GM12872 (cell line): ENCODE measurements around the gene TIMM50.

Source experiments
- CTCF ChIP-seq: IDR thresholded peaks from 3 replicates; pipeline ENCODE4 v1.5.1; 2011; ENCODE audit warnings: low read depth, mild to moderate bottlenecking, low read length, moderate library complexity; ENCODE audit not compliant: insufficient read depth

TIMM50 gene

DNA sequence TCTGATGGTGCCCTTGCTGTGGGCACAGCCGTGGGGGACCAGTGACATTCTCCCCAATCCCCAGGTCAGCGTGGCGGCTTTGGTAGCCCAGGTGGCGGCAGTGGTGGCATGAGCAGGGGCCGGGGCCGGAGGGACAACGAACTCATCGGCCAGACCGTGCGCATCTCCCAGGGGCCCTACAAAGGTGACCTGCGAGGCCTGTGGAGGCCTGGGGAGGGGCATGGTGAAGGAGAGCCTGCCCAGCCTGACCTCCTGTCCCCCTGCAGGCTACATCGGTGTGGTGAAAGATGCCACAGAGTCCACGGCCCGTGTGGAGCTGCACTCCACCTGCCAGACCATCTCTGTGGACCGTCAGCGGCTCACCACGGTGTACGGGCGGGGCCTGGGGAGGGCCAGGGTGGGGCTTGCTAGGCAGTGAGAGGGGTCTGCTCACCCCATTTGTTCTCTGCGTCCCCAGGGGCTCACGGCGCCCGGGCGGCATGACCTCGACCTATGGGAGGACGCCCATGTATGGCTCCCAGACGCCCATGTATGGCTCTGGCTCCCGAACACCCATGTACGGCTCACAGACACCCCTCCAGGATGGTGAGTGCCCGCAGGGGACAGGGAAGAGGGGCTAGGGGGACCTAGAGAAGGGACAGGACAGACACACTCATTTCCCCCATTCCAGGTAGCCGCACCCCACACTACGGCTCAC lies 7.7 kb upstream of the TIMM50 start:
- TF ChIP-seq CTCF = no peak

- no peak for TF ChIP-seq CTCF
These were observed 7.1 kb upstream of the TIMM50 start for GRCh38 chr19:39473443-39473960.

DNA sequence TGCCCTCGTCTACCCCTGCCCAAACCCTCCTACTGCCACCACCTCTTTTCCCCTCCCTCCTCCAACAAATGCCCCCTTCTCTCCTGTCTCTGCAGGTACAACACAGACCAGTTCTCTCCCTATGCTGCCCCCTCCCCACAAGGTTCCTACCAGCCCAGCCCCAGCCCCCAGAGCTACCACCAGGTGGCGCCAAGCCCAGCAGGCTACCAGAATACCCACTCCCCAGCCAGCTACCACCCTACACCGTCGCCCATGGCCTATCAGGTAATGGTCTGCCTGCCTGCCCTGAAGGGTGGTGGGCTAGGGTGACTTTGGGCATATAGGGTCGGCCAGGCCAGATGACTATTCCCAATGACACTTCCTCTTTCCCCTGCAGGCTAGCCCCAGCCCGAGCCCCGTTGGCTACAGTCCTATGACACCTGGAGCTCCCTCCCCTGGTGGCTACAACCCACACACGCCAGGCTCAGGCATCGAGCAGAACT lies 6.5 kb upstream of the TIMM50 start:
- peak; percentile 88 for TF ChIP-seq CTCF

- no peak for TF ChIP-seq CTCF
These were observed 4.9 kb upstream of the TIMM50 start for GRCh38 chr19:39475748-39476147.

- TF ChIP-seq CTCF = no peak
These were observed 722 bp upstream of the TIMM50 start for GRCh38 chr19:39479916-39480315.

- TF ChIP-seq CTCF = no peak
These were observed 549 bp downstream of the TIMM50 start for GRCh38 chr19:39481229-39481545.

DNA sequence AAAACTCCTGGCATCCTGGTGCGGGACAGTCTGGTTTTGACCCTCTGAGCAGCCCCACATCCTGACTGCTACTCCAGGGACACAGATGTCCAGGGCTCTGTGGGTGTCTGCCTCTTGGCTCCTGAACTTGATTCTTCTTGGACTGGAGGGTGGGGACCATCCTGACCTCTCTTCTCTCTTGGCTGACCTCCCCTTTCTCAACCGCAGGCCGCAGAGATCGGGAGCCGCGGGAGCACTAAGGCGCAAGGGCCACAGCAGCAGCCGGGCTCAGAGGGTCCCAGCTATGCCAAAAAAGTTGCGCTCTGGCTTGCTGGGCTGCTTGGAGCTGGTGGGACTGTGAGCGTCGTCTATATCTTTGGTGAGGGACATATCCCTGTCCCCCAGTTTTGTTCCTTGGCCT lies 1.0 kb downstream of the TIMM50 start:
- TF ChIP-seq CTCF = no peak
